GM18907 (cell line): ENCODE measurements around the gene TYW3.

Source experiments
- ATAC-seq: cut with Tn5 transposase; IDR thresholded peaks from one replicate; pipeline ENCODE4 v1.9.1; 2021; ENCODE audit warnings: mild to moderate bottlenecking, moderate library complexity; ENCODE audit not compliant: unreplicated experiment

Gene TYW3

GRCh38 chr1:74780594-74780993 is 47.6 kb downstream of the TYW3 start:
- no peak for ATAC-seq

DNA sequence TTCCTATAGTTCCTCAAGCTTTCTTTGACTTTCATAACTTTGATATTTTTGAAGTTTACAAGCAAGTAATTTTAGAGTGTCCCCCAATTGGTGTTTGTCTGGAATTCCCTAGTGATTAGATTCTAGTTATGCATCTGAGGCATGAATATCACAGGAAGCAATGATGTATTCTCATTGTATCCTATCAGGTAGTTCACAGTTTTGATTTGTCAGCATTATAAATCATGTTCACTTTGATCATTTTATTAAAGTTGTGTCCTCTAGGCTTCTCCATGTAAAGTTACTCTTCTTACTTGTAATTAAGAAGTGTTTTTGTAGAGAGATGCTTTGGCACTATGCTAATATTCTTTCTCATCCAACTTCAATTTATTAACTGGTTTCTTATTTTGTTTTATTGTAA is 53.0 kb downstream of the TYW3 start:
- ATAC-seq, result no peak

DNA sequence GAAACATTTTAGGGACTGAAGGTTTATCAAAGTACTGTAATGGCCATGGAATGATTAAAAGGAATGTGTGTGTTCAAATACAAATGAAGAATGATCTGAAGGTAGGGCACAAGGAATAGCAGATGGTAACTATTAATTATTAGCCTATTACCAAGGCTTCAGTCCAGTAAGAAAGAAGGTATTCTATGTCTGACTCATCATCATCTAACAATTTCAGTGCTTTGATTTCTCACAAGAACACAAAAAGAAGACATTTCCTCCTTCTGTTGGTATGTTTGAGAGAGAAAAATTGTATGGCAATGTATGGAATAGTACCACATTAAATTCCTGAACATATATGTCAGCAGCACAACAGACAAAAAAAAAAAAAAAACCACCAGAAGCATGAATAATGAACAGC is 57.5 kb downstream of the TYW3 start:
- ATAC-seq, result peak; percentile 59

- no peak for ATAC-seq
These were observed 58.5 kb downstream of the TYW3 start for GRCh38 chr1:74791491-74791890.

DNA sequence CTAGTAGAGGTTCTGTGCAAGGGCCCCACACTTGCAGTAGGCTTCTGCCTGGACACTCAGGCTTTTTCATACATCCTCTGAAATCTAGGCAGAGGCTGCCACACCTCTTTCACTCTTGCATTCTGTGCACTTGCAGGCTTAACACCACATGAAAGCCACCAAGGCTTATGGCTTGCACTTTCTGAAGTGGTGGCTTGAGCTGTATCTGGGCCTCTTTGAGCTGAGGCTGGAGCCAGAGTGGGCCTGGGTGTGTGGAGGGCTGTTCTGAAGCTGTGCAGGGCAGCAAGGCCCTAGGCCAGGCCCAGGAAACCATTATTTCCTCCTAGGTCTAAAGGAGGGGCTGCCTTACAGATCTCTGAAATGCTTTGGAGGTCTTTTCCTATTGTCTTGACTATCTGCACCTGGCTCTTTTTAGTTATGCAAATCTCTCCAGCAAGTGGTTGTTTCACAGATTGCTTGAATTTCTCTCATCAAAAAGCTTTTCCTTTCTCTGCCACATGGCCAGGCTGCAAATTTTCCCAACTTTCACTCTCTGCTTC is 66.2 kb downstream of the TYW3 start:
- ATAC-seq, result no peak

DNA sequence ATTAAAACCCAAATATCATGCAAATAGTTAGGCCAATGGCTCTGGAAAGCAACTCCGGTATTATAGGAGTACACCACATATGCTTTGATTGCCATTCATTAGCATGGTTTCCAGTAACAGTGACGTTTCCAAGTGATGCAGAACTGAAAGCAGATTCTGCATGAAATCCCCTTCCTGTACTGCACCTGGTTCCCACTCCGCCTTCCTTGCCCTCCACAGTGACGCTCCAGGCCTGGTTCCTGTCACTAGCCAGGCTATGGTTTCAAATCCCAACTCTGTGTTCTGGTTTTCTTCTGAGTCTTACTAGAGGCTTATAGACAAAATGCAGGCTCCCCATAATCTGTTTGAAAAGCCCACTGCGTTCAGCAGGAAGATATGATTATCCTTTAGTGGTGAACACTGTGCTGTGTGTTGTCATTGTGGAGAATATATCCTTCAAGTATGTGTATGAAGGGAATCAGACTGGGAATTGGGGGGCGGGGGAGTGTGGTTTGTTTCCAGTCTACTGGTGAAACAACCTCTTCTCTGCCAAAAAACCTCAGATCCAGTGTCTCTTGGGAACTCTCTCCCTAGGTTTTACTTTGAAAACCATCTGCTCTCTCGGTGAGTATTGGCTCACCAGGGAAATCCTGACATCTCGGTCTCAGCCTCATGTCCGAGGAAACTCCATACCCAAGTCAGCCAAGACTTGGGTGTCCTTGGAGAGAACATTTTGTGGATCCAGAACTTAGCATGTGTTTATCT is 78.7 kb downstream of the TYW3 start:
- peak; percentile 67 for ATAC-seq

GRCh38 chr1:74812180-74812541 is 79.2 kb downstream of the TYW3 start:
- ATAC-seq, result peak; percentile 95
